HL-60 (cell line): ENCODE results near the gene RFTN1.

Experiments
- CTCF ChIP-seq: IDR thresholded peaks from one replicate; pipeline ENCODE4 v1.5.1; 2011; ENCODE audit warnings: low read length, control low read depth, inconsistent platforms; ENCODE audit not compliant: insufficient read depth
- GABPA ChIP-seq: IDR thresholded peaks from 2 replicates; pipeline ENCODE4 v1.6.1; 2012; ENCODE audit warnings: low read depth
- POLR2AphosphoS5 ChIP-seq: IDR thresholded peaks from 2 replicates; pipeline ENCODE4 v1.6.1; 2012; ENCODE audit warnings: low read depth

GRCh38 chr3:16471897-16472296 lies 41.6 kb downstream of the RFTN1 start:
- TF ChIP-seq CTCF (no peak), POLR2AphosphoS5 (no peak), GABPA (no peak)
